CD4-positive, alpha-beta T cell treated with Interleukin-6 for 4 hours (primary cell): ENCODE results near the gene CCDC152.
"Not testable (repeated sequence)": the region's sequence is repeated elsewhere in the genome, so short reads cannot be mapped to it uniquely, and the experiment has no call there.

Experiments
- DNase-seq: peaks from one replicate; pipeline ENCODE4 v3.0.0-alpha.2; 2020; ENCODE audit warnings: mixed read lengths

The CCDC152 gene, protein sequence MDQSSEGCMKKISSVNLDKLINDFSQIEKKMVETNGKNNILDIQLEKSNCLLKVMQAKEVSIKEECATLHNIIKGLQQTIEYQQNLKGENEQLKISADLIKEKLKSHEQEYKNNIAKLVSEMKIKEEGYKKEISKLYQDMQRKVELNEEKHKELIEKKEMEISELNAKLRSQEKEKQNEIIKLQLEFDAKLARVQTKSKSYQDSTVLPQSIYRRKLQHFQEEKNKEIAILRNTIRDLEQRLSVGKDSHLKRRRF

DNA sequence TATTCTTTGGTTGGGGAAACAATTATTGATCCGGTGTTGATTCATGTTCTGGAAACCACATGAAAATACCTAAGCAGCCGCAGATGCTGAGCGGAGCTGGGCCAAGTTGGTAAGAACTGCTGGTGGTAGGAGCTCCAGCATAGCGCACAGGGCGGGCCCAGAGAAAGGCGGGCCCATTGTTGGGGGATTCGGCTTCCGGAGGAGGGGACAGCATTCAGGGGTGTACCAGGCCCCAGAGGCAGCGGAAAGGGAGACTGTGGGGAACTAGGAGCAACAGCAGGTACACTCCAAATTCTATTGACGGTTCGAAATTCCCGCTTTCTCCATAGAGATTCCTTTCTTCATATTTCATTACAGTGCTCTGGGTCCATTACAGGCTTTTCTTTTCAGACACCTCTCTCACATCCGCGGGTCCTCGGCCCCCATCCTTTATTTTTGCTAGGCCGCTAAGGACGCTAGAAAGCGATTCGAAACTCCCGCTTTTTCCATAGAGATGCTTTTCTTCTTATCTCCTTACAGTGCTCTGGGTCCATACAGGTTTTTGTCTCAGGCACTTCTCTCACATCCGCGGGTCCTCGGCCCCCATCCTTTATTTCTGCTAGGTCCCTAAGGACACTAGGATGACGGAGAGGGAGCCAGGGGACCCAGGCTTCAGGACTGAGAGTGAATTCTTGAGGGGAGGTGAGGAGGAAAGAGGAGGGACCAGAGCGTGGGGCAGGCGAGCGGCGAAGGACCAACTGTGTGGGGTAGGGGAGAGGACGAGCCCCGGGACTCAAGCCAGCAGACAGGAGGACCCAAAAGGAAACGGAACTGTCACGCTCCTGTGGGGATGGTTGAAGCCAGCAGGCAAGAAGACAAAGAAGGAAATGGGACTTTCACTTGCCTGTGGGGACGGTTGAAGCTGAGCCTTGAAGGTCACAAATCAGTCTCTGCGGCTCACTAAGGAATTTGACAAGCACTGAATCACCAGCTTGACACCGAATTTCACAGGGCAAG, at the start of gene CCDC152:
TSS of gene CCDC152 (plus strand) at position 213 of the 996 bp plus-strand sequence. CDS start 2,304 bp downstream, outside the sequence.
- peak; percentile 53 for DNase-seq

DNA sequence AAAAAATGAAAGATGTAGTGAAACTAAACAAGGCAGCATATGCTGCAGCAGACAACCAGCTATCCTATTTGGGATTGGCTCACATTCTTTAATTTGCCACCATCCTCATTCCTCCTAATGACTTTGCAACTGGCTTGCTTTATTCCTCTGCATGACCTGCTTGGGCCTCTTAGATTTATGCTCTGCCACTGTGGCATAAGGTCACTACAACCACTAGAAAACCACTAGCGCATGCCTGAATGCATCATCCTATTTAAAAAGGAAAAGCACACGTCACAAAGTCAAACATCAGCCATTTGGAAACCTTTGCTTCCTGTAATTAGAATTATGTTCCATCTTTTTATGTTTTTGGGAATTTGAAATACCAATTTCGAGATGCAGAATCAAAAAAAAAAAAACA, 40.8 kb upstream of the CCDC152 start:
- DNase-seq = no peak

DNA sequence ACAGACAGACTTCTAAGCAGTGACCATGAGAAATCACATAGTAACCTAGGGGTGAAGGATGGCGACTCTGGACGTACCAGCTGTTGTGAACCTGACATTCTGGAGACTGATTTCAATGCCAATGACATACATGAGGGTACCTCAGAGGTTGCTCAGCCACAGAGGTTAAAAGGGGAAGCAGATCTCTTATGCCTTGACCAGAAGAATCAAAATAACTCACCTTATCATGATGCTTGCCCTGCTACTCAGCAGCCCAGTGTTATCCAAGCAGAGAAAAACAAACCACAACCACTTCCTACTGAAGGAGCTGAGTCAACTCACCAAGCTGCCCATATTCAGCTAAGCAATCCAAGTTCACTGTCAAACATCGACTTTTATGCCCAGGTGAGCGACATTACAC, 38.0 kb upstream of the CCDC152 start:
- peak; percentile 6 for DNase-seq

DNA sequence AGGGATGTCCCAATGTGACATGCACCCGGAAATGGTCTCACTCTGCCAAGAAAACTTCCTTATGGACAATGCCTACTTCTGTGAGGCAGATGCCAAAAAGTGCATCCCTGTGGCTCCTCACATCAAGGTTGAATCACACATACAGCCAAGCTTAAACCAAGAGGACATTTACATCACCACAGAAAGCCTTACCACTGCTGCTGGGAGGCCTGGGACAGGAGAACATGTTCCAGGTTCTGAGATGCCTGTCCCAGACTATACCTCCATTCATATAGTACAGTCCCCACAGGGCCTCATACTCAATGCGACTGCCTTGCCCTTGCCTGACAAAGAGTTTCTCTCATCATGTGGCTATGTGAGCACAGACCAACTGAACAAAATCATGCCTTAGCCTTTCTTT, 37.6 kb upstream of the CCDC152 start:
- no peak for DNase-seq

DNA sequence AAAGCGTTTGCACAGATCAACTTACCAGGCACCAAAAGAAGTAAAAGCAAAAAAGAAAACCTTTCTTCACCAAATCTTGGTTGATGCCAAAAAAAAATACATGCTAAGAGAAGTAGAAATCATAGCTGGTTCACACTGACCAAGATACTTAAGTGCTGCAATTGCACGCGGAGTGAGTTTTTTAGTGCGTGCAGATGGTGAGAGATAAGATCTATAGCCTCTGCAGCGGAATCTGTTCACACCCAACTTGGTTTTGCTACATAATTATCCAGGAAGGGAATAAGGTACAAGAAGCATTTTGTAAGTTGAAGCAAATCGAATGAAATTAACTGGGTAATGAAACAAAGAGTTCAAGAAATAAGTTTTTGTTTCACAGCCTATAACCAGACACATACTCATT, 36.4 kb upstream of the CCDC152 start:
- DNase-seq = peak; percentile 4

DNA sequence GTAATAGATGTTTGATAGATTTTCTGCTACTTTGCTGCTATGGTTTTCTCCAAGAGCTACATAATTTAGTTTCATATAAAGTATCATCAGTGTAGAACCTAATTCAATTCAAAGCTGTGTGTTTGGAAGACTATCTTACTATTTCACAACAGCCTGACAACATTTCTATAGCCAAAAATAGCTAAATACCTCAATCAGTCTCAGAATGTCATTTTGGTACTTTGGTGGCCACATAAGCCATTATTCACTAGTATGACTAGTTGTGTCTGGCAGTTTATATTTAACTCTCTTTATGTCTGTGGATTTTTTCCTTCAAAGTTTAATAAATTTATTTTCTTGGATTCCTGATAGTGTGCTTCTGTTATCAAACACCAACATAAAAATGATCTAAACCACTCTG, 35.1 kb upstream of the CCDC152 start:
- DNase-seq = no peak

DNA sequence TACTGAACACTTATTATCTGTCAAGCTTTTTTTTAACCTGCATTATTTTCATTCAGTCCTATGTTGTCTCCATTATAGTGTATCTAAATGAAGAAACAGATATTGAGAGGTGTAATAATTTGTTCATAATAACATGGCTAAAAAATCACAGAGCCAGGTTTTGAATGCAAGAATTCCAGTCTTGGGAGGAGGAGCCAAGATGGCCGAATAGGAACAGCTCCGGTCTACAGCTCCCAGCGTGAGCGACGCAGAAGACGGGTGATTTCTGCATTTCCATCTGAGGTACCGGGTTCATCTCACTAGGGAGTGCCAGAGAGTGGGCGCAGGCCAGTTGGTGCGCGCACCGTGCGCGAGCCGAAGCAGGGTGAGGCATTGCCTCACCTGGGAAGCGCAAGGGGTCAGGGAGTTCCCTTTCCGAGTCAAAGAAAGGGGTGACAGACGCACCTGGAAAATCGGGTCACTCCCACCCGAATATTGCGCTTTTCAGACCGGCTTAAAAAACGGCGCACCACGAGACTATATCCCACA, 22.0 kb upstream of the CCDC152 start:
- DNase-seq = not testable (repeated sequence)

DNA sequence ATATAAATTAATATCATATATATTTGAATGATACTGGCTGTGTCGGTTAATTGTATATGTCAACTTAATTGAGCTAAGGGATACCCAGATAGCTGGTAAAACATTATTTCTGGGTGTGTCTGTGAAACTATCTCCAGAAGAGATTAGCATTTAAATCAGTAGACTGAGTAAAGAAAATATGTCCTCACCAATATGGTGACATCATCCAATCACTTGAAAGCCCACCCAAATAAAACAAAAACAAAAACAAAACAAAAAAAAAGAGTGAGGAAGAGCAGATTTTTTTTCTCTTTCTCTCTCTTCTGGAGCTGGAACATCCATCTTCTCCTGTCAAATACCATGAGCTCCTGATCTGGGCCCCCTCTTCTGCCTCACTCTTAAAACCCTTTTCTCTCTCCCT, 15.7 kb upstream of the CCDC152 start:
- DNase-seq = no peak

DNA sequence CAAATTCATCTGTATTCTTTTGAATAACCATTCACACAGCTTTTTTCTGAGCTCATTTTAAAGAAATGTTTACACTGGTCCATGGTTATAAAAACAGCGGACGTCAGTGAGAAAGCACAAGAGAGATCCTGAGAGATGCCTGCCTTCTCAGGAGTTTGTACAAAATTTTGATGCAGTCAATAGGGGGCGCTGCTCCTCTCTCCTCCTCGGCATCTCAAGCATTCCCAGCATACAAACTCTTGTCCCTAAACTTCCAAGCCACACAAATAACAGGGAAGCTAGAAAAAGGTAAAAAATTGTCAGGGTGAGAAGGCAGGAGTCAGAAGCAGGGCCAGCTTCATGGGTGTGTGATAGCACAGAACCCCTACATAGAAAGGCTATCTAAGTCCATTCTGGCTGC, 11.2 kb upstream of the CCDC152 start:
- DNase-seq = no peak

DNA sequence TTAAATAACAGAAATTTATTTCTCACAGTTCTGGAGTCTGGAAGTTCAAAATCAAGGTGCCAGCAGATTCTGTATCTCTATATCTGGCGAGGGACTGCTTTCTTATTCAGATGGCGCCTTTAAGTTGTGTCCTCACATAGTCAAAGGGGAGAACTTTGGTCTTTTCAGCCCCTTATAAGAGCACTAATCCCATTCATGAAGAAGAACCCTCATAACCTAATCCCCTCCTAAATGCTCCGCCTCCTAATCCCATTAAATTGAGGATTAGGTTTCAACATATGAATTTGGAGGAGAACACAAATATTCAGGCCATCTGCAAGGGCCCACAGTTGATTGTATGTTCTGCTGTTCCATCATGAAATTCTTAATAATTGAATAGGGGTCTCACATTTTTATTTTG, 10.8 kb upstream of the CCDC152 start:
- DNase-seq = no peak

DNA sequence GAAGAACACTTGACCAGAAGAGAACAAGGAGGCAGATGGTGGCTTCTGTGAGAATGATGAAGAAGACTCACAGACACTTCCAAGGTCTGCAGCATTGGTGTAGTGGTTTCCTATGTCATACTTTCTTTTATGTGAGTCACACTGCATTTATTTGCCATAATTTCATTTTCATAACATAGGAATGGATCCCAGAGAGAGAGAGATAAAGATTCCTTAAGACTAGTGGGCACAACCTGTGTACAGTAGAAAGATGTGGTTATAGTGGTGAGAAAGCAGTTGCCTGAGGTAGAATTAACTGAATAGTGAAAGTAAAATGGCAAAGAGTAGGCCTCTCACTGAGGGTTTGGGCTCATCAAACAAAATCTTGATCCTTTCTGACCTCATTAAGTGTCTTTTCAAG, 7.6 kb upstream of the CCDC152 start:
- no peak for DNase-seq

DNA sequence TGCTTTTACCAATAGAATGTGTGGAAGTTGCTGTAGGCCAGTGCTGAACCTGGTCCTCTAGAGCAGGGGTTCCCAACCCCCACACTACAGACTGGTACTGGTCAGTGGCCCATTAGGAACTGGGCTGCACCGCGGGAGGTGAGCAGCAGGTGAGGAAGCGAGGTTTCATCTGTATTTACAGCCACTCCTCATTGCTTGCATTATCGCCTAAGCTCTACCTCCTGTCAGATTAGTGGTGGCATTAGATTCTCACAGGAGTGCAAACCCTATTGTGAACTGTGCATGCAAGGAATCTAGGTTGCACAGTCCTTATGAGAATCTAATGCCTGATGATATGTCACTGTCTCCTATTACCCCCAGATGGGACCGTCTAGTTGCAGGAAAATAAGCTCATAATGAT, 6.1 kb upstream of the CCDC152 start:
- DNase-seq = no peak

DNA sequence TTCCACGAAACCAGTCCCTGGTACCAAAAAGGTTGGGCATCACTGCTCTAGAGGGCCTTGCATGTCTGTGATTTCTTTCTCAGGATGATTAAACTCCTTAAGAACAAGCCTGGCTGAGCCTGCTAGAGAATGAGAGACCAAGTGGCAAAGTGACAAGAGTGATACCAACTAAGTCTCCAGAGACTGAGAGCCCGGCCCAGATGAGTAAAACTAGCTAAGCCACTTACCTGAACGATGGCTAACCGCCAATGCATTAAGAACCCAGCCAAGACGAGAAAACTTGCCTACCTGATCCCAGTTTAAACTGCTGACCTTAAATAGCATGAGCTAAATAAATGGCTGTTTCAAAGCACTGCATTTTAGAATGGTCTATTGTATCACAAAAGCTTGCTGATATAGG, 5.6 kb upstream of the CCDC152 start:
- DNase-seq = no peak

DNA sequence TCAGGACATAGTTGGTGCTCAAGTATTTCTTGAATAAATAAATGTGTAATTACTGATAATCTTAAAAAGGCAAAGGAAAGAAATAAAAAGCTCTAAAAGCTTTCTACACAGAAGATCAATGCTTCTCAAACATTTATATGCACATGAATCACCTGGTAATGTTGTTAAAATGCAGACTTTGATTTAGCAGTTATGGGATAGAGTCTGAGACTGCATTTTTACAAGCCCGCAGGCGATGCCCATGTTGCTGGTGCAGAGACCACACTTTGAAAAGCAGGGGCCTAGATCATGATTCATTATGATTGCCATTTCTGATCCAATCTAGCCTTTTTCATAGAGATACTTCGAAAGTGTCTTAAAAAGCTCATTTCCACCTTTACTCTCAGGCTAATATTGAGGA, 3.5 kb upstream of the CCDC152 start:
- DNase-seq = no peak

DNA sequence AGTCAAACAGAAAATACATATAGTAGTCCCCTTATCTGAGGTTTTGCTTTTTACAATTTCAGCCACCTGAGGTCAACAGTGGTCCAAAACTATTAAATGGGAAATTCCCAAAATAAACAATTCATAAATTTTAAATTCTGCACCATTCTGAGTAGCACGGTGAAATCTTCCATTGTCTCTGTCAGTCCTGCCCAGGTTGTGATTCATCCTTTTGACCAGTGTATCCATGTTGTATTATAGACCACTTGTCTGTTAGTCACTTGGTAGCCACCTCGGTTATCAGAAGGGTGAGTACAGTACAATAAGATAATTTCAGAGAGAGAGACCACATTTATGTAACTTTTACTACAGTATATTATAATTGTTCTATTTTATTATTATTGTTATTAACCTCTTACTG, 2.8 kb downstream of the CCDC152 start:
- DNase-seq = no peak

DNA sequence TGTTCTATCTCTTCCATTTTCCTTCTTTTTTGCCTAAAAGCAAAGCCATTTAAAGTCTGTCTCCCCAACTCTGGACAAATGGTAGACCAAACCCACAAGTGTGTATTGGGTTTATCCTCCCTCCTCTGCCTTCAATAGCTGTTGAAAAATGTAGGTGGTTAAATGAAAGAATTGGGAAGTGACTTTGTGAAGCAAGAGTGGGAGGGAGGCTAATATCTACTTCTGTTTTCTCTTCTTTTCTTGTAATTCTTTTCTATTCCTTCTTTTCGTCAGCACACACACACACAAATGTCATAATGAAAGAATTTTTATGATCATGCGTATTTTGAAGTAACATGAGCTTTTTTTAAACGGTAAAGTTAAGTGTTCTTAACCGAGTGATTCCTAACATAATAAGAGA, 3.8 kb downstream of the CCDC152 start:
- no peak for DNase-seq

DNA sequence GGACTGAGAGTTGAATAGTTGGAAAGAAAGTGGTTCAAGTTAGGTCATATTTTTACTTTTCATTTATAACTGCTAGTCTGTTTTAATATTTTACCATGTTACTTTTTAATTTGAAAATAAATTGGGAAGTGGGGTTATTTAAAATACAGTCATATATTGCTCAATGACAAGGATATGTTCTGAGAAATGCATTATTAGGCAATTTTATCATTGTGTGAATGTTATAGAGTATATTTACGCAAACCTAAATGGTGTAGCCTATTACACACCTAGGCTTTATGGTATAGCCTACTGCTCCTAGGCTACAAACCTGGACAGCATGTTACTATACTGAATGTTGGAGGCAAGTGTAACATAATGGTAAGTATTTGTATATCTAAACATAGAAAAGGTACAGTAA, 5.2 kb downstream of the CCDC152 start:
- DNase-seq = no peak

DNA sequence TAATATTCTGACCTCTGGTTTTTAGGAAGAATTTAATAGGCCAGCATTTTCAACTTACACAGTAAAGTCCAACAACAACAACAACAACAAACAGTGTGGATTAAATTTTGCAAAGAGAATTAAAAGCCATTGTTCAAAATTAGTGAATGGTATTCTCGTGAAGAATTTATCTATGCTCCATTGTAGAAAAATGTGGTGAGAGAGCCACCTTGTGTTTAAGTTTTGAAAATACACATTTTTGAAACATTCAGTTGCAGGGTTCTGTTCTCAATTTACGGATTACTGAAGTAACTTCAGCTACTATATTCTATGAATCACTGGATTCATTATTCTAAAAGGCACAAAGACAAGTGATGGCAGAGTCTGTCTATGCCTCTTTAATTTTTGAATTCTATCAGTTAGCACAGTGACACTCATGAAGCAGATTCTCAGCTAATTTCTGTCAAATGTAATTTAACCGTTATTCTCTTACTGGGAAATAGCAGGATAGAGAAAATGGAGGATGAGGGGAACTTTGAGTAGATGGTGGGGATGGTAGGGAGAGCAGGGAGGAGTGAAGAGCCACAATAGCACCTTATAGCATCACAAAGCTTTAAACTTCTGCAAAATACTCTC, 11.0 kb downstream of the CCDC152 start:
- DNase-seq = no peak

DNA sequence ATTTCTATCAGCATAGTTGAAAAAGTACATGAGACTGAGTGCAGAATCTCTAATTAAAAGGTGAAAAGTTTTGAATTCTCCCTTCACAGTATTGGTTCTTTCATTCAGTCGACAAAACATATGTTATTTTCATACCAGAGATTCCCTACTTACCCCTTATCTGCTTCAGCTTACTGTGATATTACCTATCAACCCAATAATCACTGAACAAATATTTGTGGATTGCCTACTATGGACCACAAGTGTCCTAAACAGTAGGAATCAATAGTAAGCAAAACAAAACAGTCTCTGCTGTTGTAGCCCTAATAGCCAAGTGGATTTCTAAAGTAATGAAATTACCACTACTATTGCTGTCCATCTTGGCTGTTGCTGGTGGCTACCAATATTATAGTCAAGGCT, 11.5 kb downstream of the CCDC152 start:
- DNase-seq = no peak

DNA sequence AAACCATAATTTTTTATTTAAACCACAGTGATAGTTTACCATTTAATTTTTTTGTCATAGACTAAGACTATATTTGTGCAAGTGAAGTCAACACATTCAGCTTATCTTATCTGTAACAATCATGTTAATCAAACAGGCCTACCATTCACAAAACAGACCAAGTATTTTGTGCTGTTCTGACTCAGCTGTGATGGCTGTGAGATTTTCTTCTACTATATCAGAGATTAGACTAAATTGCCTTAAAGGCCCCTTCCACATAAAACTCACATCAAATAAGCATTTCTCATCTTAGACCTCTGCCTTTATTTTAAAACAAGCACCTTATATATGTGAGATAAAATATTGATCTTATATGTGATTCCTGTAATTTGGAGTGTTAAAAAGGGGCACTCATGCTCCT, 13.4 kb downstream of the CCDC152 start:
- DNase-seq = no peak

DNA sequence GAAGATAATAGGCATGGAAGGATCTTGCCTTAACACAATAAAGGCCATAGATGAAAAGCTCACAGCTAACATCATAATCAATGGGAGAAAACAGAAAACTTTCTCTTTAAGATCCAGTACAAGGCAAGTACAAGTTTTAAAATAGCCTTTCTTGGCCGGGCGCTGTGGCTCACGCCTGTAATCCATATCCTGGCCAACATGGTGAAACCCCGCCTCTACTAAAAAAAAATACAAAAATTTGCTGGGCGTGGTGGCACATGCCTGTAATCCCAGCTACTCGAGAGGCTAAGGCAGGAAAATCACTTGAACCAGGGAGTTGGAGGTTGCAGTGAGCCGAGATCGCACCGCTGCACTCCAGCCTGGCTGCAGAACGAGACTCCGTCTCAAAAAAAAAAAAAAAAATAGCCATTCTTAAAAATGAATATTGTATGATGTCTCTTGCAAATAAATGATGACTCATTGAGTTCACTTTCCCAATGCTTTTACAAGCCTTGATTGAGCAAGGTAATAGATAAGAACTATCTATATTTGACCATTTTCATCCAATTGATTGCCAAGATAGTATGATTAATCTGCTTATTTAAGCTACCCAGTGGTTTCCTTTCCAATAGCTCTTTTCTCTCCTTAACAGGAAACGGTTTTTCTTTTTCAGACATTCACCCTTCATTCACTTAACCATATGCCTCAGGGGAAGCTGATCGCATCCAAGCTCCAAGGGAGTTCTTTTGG, 15.8 kb downstream of the CCDC152 start:
- DNase-seq = no peak

DNA sequence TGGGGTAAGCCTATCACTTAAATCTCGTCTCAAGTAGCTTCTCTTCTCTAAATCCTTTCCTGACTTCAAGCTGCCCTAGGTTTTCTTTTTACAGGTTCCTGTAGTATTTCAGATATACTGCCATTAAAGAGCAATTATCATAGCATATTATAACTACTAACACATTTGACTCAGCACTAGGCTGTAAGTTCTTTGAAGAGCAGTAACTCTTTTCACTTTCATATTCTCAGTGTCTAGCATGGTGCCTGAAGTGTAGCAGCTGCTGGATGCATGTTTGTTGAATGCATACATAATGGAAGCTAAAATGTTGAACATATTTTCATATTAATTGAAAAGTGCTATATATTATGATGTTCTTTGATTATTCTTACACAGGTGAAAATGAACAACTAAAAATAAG, 22.5 kb downstream of the CCDC152 start:
- no peak for DNase-seq

DNA sequence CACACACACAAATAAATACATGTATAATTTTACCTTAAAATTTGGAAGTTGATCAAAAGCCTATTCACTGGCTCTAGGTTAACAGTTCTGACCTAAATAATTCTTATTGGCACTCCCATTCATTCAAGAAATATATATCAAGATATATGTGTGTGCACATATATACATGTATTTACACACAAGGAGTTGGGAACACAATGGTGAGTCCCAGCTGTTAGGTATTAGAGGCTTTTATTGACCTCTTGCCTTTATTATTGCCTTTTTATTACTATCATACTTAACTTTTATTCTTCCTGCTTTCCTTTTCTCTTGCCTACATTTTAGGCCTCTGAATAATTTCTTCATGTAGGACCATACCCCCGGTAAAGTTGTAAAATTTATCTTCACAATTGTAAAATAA, 25.0 kb downstream of the CCDC152 start:
- no peak for DNase-seq
